HG03442 (cell line): Measurements from ENCODE around the gene UMODL1.

ENCODE experiments used
- ATAC-seq: cut with Tn5 transposase; IDR thresholded peaks from one replicate; pipeline ENCODE4 v1.9.1; 2021; ENCODE audit warnings: mild to moderate bottlenecking, moderate library complexity; ENCODE audit not compliant: unreplicated experiment

Gene UMODL1

DNA sequence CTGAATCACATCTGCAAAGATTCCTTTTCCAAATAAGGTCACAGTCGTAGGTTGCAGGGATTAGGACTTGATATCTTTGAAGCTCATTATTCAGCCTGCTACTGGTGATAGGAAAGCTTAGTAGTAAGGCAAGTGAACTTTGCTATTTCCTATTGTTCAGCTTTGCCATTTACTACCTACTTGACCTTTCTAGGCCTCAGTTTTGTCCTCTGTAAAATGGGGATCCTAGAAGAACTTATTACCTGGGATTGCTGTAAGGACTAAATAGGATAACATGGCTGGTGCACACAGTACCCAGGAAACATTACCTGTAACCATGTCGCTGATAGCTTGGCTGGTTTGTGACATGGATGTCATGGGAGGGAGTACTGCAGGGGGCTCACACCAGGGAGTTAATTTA is 24.5 kb downstream of the UMODL1 start:
- no peak for ATAC-seq

DNA sequence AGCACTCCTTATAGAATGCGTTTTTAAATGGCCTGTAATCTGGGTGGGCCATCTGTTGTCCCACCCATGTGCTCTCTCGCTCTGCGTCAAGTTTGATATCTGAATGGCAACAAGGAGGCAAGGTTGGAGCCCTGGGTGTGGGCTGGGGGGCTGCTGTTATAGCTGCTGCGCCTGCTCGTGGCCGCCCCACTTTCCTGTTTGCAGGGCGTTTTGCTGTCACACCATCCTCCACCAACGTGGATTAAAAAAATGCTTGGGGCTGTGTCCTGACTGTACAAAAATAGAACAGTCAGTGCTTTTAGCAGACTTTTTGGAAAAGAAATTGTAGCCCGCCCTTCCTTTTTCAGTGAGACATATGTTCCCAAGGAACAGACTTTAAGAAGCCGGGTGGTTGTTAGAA is 25.4 kb downstream of the UMODL1 start:
- ATAC-seq = no peak

DNA sequence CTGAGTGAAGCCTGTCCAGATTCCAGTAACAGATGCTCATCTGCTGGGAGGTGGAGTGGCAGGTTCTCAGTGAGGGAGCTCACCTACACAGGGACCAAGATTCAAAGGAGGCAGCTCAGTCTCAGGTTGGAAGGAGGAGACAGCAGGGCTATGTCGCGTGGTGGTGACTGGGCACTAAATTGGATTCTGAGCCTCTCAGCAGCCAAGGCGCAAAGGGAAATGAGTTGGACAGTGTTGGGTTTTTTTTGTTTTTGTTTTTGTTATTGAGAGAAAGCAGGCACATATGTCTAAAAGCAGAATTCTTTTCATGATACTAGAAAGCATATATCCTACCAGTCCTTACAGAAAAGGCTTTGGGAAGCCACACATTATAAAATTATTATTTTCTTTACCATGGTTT is 26.2 kb downstream of the UMODL1 start:
- ATAC-seq = no peak

DNA sequence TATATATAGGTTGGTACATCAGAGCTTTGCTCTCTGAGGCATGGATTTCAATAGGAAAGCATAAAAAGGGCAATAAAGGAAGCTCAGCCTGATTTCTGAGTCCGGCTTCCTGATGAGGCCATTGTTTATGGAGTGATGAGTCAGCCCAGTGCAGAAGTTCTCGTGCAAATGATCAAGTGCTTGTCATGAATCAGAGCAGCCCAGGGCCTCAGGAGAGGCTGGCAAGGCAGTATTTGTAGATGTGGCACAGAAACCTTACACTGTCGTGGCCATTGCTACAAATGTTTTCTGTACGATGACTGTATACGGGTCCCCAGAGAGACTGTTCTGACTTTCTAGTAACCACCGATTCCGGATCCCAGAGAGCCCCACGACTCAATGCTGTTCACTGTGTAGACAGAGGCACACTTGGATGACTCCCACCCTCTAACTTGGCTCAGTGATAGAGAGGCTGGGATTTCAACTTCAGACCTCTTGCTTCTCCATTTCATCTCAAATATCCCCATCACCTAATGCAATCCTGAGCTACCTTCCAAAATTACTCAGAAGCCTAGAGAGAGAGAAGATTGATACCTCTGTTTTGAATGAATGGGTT is 26.8 kb downstream of the UMODL1 start:
- no peak for ATAC-seq

DNA sequence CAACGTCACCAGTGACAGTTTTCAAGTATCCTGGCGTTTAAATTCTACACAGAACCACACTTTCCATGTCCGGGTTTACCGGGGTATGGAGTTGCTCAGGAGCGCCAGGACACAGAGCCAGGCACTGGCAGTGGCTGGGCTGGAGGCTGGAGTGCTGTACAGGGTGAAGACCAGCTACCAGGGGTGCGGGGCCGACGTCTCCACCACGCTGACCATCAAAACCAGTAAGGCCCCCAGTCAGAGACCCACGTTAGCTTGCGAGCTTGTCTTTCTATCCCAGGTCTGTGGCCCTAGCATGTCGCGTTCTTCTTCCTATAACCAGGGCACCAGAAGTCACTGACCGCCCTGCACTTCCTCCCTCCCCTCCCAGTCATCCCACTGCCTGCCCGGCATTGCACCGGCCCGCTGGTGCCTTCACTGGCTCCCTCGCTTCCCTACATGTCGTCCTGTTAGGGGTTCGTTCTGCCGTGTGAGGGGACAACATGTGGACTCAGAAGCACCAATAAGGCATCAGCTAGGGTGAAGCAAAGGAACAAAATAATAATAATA is 27.9 kb downstream of the UMODL1 start:
- ATAC-seq = no peak

DNA sequence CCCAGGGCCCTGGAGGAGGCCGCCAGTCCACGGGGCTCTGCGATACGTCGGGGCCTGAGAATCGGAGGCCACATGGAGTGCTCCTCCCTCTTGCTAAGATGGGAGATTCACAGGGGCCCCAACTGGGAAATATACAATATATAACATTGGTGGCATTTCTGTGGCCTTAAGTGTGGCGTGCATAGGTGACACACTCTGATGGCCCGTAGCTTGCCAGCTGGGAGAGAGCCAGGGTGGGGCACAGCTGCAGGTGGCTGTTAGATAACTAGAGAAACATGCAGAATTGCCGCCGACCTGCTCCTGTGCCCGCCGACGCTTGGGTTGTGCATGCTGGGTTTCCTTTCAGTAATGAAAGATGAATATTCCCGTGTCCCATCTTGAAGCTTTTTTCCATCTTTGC is 30.1 kb downstream of the UMODL1 start:
- no peak for ATAC-seq

DNA sequence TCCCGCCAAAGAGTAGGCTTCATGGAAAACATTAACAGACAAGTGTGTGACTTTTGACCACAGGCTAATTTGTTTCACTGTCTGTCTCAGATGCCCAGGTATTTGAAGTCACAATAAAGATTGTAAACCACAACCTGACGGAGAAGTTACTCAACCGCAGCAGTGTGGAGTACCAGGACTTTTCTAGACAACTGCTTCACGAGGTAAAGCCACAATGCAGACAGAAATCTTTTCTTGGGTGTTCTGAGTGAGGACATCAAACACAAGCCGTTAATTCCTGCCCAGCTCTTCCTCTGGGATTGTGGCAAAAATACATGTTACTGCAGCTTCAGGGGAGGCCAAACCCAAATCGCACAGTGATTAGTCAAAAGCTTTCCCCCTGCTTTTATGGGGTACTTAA is 31.0 kb downstream of the UMODL1 start:
- no peak for ATAC-seq

DNA sequence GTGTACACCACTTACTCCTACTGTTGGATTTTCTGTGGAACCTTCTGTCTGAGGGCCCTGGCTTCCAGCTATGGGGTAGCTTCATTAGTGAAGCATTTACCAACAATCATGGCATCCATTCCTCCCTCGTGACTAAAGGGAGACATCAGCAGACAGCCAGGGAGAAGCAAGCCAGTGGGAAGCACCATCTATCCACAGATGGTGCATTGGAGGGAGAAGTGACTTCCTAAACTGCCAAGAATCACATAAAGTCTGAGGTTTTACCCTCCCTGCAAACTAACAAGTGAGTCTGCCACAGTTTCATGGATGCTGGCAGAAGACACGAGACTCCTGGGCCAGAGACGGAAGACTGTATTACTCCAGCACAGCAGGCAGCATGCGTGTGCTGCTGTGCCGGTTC is 31.4 kb downstream of the UMODL1 start:
- no peak for ATAC-seq

DNA sequence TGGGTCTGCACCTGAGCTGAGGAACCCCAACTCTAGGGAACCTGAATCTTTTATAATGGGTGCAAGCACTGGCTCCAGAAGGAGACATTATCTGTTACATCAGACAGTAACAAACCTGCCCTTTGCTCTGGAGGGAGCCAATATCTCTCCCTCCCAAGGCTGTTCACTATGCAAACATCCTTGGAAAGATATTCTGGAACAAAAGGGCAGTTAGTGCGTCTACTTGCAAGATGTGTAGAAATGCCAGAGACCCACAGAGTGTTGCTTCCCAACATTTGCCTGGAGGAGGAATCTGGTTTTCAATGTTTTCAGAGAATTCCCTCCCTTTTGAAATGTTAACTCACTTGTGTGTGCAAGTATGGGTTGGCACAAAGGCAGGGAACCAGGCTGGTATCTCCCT is 31.9 kb downstream of the UMODL1 start:
- ATAC-seq = no peak

DNA sequence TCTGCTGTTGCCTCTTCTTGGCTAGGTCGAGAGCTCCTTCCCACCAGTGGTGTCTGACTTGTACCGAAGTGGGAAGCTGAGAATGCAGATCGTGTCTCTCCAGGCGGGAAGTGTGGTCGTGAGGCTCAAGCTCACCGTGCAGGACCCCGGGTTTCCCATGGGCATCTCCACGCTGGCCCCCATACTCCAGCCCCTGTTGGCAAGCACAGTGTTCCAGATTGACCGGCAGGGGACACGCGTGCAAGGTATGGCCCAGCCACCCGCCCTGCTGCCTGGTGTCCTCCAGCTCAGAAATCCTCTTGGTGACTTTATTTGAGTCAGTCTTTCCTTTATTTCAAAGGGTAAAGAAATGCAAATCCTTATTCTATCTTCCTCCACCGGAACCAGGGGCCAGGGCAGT is 32.7 kb downstream of the UMODL1 start:
- ATAC-seq = no peak

DNA sequence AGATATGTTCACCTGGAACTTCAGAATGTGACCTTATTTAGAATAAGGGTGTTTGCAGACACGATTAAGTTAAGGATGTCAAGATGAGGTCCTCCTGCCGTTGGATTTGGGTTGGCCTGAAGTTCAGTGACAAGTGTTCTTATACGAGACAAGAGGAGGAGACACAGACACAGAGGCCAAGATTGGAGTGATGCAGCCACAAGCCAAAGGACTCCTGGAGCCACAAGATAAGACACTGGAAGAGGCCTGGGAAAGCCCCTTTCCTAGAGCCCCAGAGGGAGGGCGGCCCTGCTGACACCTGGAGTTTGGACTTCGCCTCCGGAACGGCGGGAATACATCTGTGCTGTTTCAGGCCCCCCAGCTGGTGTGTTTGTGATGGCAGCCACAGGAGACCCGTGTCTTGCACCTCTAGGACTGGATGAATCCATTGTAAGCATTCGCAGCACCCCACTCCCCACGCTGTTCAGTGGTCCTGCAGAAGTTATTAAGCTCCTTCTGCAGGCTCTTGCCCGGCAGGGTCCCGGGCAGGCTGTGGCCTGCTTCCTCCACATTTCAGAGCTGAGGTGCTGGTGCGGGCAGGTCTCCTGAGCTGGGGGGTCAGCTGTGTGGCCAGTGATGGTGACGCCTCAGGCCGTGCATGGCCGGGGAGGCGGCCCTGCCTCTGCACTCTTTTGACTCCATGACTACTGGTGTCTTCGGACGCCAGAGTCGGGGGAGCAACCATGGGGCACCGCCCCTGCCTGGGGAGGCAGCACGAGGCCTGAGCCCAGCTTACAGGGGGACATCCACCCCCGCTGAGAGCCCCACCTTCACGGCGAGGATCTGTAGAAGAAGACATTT is 34.6 kb downstream of the UMODL1 start:
- no peak for ATAC-seq

DNA sequence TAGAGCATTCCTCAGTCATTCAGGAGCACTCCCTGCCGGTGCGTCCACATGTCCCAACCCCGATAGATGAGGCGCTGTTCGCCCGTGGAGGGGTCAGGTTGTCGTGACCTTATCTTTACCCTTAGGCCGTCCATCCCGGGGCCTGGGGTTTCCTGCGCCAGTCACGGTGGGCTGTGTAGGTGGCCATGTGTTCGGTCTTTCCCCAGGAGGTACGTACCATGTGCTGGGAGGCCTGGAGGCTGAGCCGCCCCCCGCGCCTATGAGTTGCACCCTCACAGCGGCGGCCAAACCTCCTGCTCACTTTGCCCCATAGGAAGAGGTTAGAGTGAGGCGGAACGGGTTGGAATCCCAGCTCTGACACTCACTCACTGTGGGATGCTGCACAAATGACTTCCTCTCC is 35.3 kb downstream of the UMODL1 start:
- ATAC-seq = no peak

DNA sequence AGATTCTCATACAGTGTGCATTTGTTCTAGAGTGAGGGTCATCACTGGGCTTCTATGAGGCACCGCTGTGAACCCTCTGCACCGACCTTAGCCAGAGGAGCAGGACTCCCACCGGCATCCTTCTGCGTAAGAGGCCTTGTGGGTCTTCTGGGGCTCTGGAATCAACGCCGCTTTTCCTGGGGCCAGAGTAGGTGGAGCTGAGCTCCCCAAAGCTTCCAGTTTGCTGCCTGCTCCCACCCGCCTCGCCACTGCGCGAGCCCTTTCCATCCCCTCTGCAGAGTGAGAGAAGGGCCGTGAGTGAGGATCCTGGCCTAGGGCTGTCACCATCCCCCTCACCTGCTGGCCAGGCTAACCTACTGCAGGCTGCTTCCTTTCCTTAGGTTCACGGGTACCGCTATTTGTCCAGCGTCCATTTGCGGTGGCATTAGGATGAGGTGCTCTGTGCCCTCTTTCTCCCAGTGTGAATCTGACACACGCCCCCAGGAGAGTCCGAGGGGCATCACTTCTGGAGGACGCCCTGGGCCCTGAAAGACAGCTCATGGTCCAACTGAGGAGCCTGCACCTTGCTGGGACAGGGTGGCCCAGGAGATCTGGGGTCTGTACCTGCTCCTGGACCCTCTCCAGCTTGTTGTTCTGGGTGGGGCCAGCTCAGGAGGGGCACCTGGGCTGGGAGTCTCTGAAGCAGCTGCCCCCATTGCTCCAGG is 36.2 kb downstream of the UMODL1 start:
- ATAC-seq = no peak

DNA sequence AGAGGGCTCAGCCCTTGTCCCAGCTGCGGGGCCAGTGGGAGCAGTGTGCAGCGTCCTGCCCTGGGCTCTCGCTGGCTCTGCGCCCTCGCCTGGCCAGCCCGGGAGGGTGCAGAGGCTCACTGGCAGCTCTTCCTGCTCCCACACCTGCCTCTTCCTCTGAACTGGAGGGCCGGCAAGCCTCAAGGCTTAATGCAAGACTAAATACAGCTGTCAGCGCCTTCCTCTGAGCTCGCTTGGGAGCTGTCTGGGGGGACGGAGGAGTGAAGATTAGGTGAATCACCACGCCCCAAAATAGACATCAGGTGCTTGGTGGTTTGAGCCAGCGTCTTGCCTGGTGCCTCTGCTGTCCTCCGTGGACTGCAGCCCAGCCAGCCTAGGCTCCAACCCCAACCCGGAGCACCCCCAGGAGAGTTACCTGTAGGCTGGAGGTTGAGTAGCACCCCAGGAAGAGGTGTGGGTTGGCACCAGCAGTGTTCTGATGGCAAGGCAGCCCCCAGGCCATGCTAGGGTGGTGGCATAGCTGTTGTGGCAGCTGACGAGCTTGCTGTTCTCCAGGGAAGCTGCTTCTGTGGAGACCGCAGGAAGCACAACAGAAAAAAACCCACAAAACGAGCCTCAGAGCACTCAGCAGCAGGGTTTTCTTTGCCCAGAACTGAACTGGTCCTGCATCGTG is 36.9 kb downstream of the UMODL1 start:
- ATAC-seq = peak; percentile 57

DNA sequence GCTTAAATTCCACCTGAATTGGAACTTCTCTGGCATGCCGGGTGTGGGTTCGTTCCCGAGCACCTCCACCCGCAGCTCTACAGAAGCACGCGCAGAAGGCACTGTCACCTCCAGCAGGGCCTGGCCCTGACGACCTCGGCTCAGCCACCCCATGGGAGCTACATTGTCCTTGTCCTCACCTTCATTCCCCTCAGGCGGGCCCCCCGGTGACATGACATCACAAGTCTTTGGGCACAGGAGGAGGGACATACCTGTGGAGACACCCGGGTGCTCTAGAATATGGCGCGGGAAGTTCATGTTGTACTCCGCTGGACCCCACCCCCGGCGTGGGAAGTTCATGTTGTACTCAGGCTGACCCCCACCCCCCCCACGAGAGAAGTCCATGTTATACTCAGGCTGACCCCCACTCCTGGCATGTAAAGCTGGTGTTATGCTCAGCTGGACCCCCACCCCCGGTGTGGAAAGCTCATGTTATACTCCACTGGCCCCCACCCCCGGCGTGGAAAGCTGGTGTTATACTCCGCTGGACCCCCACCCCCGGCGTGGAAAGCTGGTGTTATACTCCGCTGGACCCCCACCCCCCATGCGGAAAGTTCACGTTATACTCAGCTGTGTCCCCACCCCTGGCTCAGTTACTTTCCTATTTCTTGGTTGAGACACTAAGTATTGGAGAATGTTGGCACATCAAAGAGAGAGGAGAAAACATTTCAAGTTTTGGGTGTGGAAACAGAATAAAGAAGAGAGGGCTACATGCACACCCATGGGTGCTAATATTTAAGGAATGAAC is 37.6 kb downstream of the UMODL1 start:
- no peak for ATAC-seq

DNA sequence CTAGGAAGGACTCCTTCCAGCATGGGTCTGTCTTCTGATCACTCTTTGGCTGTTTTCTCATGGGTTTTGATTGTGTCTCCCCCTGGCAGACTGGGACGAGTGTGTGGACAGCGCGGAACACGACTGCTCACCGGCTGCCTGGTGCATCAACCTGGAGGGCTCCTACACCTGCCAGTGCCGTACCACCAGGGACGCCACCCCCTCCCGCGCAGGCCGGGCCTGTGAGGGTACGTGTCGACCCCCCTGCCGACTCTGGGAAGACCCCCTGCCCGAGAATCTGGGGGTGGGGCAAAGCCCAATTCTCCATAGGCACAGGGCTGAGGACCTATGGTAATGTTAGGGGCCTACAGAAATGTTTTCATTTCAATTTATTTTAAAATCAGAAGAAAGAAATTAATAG is 38.4 kb downstream of the UMODL1 start:
- no peak for ATAC-seq

DNA sequence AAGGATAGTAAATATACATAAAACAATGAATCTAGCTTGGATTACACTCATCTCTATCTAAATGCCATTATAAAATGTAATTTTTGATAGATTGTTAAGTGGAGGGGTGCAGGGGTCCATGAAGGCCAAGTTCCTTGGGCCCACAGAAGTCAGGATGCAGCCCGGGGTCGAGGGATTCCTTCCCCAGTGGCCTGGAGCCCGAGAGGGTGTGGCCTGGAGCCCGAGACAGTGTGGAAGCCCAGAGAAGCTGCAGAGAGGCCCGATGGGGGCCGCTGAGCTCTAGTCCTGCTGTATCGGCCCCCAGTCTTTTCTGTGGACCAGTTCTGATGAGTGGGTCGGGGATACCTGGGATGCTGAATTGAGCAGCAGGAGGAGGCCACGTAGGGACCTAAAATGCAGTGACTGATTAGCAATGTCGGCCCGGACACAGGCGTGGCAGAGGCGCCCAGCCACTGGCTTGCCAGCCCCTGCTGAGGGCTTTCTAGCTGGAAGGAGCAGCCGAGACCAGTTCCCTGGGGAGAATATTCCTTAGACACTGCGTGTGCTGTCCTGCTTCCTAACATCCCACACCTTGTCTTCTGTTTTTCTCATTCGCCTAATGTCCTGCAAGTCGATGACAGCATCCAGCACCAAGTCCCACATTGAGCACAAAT is 38.9 kb downstream of the UMODL1 start:
- no peak for ATAC-seq

DNA sequence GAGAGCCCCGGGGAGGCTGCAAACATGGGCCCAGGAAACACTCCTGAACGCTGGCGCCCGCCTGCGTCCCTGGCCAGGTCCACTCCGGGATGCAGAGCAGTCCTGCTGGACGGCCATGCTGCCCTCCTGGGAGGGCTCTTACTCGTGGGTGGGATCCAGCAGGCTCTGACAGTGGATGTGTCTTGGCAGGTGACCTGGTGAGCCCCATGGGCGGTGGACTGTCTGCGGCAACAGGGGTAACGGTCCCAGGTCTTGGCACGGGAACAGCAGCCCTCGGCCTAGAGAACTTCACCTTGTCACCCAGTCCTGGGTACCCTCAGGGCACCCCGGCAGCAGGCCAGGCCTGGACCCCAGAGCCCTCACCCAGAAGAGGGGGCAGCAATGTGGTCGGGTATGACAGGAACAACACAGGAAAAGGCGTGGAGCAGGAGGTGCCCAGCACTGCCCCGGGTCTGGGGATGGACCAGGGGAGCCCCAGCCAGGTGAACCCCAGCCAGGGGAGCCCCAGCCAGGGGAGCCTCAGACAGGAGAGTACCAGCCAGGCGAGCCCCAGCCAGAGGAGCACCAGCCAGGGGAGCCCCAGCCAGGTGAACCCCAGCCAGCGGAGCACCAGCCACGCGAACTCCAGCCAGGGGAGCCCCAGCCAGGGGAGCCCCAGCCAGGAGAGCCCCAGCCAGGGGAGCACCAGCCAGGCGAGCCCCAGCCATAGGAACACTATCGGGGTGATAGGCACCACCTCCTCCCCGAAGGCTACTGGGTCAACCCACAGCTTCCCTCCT is 39.8 kb downstream of the UMODL1 start:
- no peak for ATAC-seq

DNA sequence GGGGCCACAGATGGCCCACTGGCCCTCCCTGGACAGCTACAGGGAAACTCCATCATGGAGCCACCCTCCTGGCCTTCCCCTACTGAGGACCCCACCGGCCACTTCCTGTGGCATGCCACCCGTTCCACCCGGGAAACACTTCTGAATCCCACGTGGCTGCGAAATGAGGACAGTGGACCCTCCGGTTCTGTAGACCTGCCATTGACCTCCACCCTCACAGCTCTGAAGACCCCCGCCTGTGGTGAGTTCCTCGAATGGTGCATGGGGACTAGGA is 40.3 kb downstream of the UMODL1 start:
- no peak for ATAC-seq
